GM10266 (cell line): Measurements from ENCODE around the gene FBL.

ENCODE experiments used
- DNase-seq: peaks from one replicate; pipeline ENCODE4 v3.0.0; 2012; ENCODE audit errors: extremely low spot score
- TF ChIP-seq, protein P1 (sequence below): IDR thresholded peaks from 2 replicates; pipeline ENCODE4 v1.5.1; 2012; ENCODE audit warnings: mild to moderate bottlenecking, low read depth; ENCODE audit not compliant: control insufficient read depth, insufficient read depth; ENCODE audit errors: missing control alignments

The FBL gene

DNA sequence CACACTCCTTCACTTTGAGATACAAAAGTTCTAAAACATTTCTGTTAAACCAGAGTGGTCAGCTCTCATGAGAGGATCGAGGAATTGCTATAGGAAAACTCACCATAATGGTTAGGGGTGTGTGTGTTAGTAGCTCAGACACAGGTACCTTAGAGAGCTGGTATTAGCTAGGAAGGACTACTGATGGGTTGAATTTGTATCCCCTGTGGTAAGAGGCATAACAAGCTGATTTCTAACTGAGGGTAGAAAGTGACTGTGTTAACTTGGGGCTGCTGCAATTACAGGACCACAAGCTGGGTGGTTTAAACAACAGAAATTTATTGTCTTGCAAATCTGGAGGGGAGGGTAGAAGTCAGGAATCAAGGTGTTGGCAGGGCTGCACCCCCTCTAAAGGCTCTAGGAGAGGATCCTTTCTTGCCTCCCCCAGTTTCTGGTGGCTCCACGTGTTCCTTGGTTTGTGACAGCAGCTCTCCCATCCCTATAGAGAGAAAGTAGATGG is 50.1 kb downstream of the FBL start:
- DNase-seq, result no peak
- TF ChIP-seq, protein P1, sequence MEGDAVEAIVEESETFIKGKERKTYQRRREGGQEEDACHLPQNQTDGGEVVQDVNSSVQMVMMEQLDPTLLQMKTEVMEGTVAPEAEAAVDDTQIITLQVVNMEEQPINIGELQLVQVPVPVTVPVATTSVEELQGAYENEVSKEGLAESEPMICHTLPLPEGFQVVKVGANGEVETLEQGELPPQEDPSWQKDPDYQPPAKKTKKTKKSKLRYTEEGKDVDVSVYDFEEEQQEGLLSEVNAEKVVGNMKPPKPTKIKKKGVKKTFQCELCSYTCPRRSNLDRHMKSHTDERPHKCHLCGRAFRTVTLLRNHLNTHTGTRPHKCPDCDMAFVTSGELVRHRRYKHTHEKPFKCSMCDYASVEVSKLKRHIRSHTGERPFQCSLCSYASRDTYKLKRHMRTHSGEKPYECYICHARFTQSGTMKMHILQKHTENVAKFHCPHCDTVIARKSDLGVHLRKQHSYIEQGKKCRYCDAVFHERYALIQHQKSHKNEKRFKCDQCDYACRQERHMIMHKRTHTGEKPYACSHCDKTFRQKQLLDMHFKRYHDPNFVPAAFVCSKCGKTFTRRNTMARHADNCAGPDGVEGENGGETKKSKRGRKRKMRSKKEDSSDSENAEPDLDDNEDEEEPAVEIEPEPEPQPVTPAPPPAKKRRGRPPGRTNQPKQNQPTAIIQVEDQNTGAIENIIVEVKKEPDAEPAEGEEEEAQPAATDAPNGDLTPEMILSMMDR, result no peak

DNA sequence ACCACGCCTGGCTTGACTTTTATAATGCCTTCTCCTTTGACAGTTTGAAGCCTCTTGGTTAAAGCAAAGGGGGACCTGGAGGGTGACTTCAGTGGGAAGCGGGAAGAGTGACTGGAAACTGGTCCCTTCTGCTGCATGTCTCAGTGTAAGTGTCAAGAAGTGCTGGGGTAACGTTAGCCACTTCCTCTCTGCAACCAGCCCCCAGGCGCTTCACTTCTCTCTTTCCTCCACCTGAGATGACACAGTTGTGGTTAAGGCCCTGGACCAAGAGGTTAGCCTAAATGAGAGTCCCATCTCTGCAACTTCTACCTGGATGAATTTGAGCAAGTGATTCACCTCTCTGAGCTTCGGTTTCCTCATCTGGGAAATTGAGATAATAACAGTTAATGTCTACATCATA is 51.2 kb downstream of the FBL start:
- peak; percentile 39 for DNase-seq
- TF ChIP-seq, protein P1, result no peak

DNA sequence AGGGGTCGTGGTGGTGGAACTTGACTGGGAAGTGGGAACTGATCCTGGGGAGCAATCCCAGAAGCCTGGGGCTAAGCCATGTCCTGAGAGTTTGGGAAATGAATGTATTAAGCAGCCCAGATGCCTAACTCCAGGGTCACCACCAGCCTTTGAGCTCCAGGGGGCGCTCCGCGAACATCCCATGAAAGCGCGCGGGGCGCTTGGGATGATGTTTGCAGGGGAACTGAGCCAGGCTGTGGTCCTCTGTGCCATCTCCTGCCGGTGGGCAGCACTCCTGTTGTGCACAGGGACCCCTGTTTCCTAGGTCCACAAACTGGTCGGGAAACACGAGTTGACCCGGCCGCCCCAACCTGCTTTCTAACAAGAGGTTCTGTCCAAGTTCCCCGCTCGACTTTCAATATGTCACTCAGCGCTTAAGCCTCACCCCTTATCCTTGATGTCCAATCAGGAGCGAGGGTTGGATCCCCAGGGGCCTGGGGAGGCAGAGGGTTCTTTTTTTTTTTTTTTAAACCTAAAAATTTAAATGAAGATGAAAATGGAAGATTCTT is 53.1 kb downstream of the FBL start:
- peak; percentile 80 for DNase-seq
- TF ChIP-seq, protein P1, result peak; percentile 88

DNA sequence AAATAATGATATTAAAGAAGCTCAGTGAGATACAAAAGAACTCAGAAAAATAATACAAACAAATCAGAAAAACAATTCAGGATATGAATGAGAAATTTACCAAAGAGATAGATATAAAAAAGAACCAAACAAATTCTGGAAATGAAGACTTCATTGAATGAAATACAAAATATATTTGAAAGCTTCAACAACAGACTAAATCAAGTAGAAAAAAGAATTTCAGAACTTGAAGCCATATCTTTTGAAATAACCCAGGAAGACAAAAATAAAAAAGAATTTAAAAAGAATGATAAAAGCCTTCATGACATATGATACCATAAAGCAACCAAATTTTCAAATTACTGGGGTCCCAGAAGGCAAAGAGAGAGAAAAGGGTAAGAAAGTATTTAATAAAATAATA is 57.9 kb downstream of the FBL start:
- DNase-seq, result no peak
- TF ChIP-seq, protein P1, result no peak
